ENCODE data around the gene XG.

- TF ChIP-seq CTCF (conservative IDR thresholded peaks at IDR 0.05 in 1 of 2, IDR thresholded peaks at IDR 0.05 in 1 of 2; ENCODE audit: low read depth in 1 of 2, low read length in 2 of 2) (no peak), EZH2 (IDR thresholded peaks at IDR 0.05; ENCODE audit: low read length, missing control alignments) (no peak)
Observed at GRCh38 chrX:2841537-2841936, 89.7 kb downstream of the XG start.

All from fibroblast of lung (primary cell).